CD8-positive, alpha-beta memory T cell (primary cell): ENCODE measurements around the gene UMPS. TPM values are rescaled to one million over a fixed set of nuclear protein-coding genes. Genes with fewer than 3 reads are reported as not detected.

ENCODE experiments used
- CTCF ChIA-PET: fragments of 350-600 bp; sonication (Branson Sonifier 250); formaldehyde crosslinking; loops from one replicate; lab custom pipeline; 2021; ENCODE audit warnings: antibody characterized with exemption; lab: Charles Lee
- POLR2A ChIA-PET: fragments of 350-600 bp; sonication (Branson Sonifier 250); formaldehyde crosslinking; loops from one replicate; lab custom pipeline; 2021; ENCODE audit warnings: antibody characterized with exemption; lab: Charles Lee
- DNase-seq, 5 donors: peaks; one replicate each; pipeline versions ENCODE4 v3.0.0 to v3.0.0-alpha.2; 2020 to 2022; ENCODE audit warnings: mixed read lengths in 1 of 5
- H3K27ac ChIP-seq: one replicate; pipeline ENCODE4 v1.7.0; 2013; ENCODE audit warnings: low read depth, mild to moderate bottlenecking, low read length, moderate library complexity
- H3K27me3 ChIP-seq: 2 replicates; pipeline ENCODE4 v1.7.0; 2013; ENCODE audit warnings: low read length, mild to moderate bottlenecking; ENCODE audit not compliant: insufficient read depth, poor library complexity, severe bottlenecking
- H3K36me3 ChIP-seq: 2 replicates; pipeline ENCODE4 v1.7.0; 2013; ENCODE audit warnings: mild to moderate bottlenecking, low read length, moderate library complexity; ENCODE audit not compliant: insufficient read depth
- H3K4me1 ChIP-seq: 2 replicates; pipeline ENCODE4 v1.7.0; 2013; ENCODE audit warnings: mild to moderate bottlenecking, low read length, moderate library complexity; ENCODE audit not compliant: insufficient read depth
- H3K4me3 ChIP-seq: 2 replicates; pipeline ENCODE4 v1.7.0; 2013; ENCODE audit warnings: mild to moderate bottlenecking, low read length
- H3K9me3 ChIP-seq: 2 replicates; pipeline ENCODE4 v1.7.0; 2013; ENCODE audit warnings: mild to moderate bottlenecking, low read length
- H3K27ac Mint-ChIP-seq, 8 donors: one replicate each; pipeline ENCODE4 v1.8.0; 2020 to 2021; ENCODE audit warnings: mixed read lengths in 8 of 8, mild to moderate bottlenecking in 6 of 8, inconsistent platforms in 3 of 8, moderate library complexity in 3 of 8
- H3K27me3 Mint-ChIP-seq, 2 donors: one replicate each; pipeline ENCODE4 v1.8.0; 2020 to 2021; ENCODE audit warnings: mixed read lengths in 2 of 2, mild to moderate bottlenecking in 1 of 2, moderate library complexity in 1 of 2
- H3K36me3 Mint-ChIP-seq, 3 donors: one replicate each; pipeline ENCODE4 v1.8.0; 2020 to 2021; ENCODE audit warnings: mixed read lengths in 3 of 3, inconsistent platforms in 1 of 3, mild to moderate bottlenecking in 1 of 3
- H3K4me1 Mint-ChIP-seq, 3 donors: one replicate each; pipeline ENCODE4 v1.8.0; 2020 to 2021; ENCODE audit warnings: mixed read lengths in 3 of 3, inconsistent platforms in 1 of 3, mild to moderate bottlenecking in 1 of 3
- H3K4me3 Mint-ChIP-seq, 7 donors: one replicate each; pipeline ENCODE4 v1.8.0; 2020 to 2021; ENCODE audit warnings: mixed read lengths in 7 of 7, mild to moderate bottlenecking in 6 of 7, moderate library complexity in 4 of 7, inconsistent platforms in 2 of 7
- H3K9me3 Mint-ChIP-seq, 5 donors: one replicate each; pipeline ENCODE4 v1.8.0; 2020 to 2022; ENCODE audit warnings: mixed read lengths in 5 of 5, mild to moderate bottlenecking in 3 of 5, moderate library complexity in 2 of 5, inconsistent platforms in 1 of 5
- polyA plus RNA-seq: library from polyadenylated mRNA; unstranded; fragments of 300-500 nt; fragmentation: Illumina TruSeq; gene quantifications from one replicate; pipeline ENCODE4 v1.2.3, GENCODE V29; 2021
- total RNA-seq, 2 experiments: library from RNA; stranded (reverse); gene quantifications; one replicate each; pipeline ENCODE4 v1.2.3, GENCODE V29; 2021

UMPS gene
- total and polyA plus RNA-seq, 3 experiments from 2014 or later = 26.4 to 74.1 (median 65.2) TPM

DNA sequence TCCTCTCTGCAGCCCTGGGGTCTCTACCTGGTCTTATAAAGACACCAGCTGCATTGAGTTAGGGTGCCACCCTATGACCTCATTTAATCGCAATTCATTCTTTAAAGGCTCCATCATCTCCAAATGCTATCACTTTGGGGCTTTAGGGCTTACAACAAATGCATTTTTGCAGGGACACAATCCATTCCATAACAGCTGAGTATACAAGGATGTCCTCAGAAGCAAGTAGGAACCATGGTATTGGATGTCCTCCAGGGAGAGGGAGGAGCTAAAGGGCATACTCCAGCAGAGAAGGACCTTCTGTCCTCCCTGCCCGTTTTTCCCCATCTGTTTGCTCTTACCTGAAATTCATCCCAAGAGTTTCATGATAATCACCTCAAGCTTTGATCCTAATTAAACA lies 30.3 kb downstream of the UMPS start:
- Histone ChIP-seq H3K4me3 (no peak overlapping the region), H3K4me1 (no peaks in the 10 kb centered on the region), H3K27ac (no peak overlapping the region), H3K36me3 (no peaks in the 10 kb centered on the region), H3K27me3 (no peaks in the 10 kb centered on the region), H3K9me3 (no peaks in the 10 kb centered on the region)
- Mint-ChIP-seq H3K4me1 (peaks cover 5 to 8% (median 5%) of the 10 kb centered on the region in 3 donors), H3K4me3 (no peak overlapping the region), H3K9me3 (no peaks in the 10 kb centered on the region), H3K27ac (no peak overlapping the region), H3K36me3 (no peaks in the 10 kb centered on the region), H3K27me3 (peaks cover 2 to 4% of the 10 kb centered on the region in 2 donors)
- no peak for DNase-seq
- ChIA-PET POLR2A (interaction anchor here (0.8 kb wide), 1 partner anchor 141 kb away, joined by 3 read pairs; no protein-coding TSS in a partner anchor), CTCF (interaction anchor here (0.6 to 7.4 kb wide), 25 partner anchors 9 to 825 kb away, joined by 3 to 129 read pairs (median 4); partner anchors contain the start of gene UMPS)

DNA sequence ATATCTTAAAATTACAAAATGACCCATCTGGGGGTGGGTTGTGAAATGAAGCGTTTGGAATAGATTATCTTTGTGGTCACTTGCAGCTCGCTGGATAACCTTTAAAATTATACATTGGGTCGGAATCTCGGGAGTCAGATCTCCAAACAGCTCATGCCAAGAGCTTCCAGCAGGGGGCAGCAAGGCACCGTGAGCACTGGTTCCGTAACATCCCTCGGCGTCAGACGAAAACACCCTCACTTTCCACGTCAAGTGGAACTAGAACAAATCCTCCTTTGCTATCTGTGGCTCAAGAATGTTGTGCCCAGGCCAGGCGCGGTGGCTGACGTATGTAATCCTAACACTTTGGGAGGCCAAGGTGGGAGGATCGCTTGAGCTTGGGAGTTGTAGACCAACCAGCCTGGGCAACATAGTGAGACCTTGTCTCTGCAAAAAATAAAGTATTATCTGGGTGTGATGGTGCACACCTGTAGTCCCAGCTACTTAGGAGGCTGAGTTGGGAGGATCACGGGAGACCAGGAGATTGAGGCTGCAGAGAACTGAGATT lies 31.1 kb downstream of the UMPS start:
- Histone ChIP-seq H3K36me3 (no peaks in the 10 kb centered on the region), H3K4me3 (peak overlapping the region; percentile 2), H3K27me3 (no peaks in the 10 kb centered on the region), H3K4me1 (no peaks in the 10 kb centered on the region), H3K9me3 (no peaks in the 10 kb centered on the region), H3K27ac (no peak overlapping the region)
- ChIA-PET CTCF (interaction anchor here (0.6 to 7.4 kb wide), 24 partner anchors 9 to 824 kb away, joined by 3 to 129 read pairs (median 4); partner anchors contain the start of gene UMPS), POLR2A (interaction anchor here (0.8 kb wide), 1 partner anchor 140 kb away, joined by 3 read pairs; no protein-coding TSS in a partner anchor)
- H3K27ac Mint-ChIP-seq = peak overlapping the region in 5 of 8 donors; percentile 20 to 70 (median 52)
- H3K36me3 Mint-ChIP-seq = no peaks in the 10 kb centered on the region
- peaks cover 5 to 8% (median 5%) of the 10 kb centered on the region in 3 donors for H3K4me1 Mint-ChIP-seq
- H3K27me3 Mint-ChIP-seq = peaks cover 6 to 8% of the 10 kb centered on the region in 2 donors
- no peaks in the 10 kb centered on the region for H3K9me3 Mint-ChIP-seq
- H3K4me3 Mint-ChIP-seq = peak overlapping the region in 6 of 7 donors; percentile 61 to 80 (median 72)
- DNase-seq = peak; percentile 56 to 78 (median 61)

DNA sequence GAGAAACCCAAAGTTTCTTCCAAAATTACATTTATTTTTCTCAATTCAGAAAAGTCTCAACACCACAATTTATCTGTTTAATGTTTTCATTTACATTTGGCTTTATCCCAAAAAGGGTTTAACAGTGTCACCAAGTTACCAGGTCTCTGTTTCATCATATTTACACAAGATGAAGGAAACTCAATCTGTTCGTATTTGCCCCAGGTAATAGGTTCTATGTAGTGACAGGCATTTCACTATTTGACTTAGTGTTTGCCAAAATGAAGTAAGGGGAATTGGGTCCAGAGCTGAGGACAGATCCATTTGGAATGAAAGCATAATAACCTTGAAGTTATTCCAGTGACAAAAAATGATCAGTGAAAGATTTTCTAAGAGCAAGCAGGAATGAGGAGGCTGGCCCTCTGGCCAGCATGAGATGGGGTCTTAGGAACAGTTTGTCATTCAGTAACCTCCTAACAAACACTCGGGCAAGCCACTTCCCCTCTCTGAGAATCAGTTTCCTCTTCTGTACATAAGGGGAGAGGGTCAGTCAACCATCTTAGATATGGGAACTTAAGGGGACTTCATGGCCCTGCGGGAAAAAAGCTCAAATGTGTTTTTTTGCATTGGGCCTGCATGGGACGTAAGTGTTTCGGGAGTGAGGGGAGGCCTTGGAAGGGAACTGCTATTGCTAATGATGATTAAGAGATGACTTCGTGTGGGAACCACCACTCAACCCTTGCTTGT lies 31.8 kb downstream of the UMPS start:
- DNase-seq = no peak
- Histone ChIP-seq H3K27me3 (no peaks in the 10 kb centered on the region), H3K9me3 (no peaks in the 10 kb centered on the region), H3K4me1 (no peaks in the 10 kb centered on the region), H3K4me3 (no peak overlapping the region), H3K36me3 (no peaks in the 10 kb centered on the region), H3K27ac (no peak overlapping the region)
- Mint-ChIP-seq H3K36me3 (no peaks in the 10 kb centered on the region), H3K27me3 (peaks cover 6 to 11% of the 10 kb centered on the region in 2 donors), H3K4me1 (peaks cover 5 to 8% (median 5%) of the 10 kb centered on the region in 3 donors), H3K4me3 (no peak overlapping the region), H3K27ac (peak overlapping the region in 1 of 8 donors; percentile 36), H3K9me3 (no peaks in the 10 kb centered on the region)
- ChIA-PET CTCF (interaction anchor here (1.1 to 7.4 kb wide), 10 partner anchors 8 to 823 kb away, joined by 3 to 129 read pairs (median 4); no protein-coding TSS in a partner anchor), POLR2A (no interaction called here)

DNA sequence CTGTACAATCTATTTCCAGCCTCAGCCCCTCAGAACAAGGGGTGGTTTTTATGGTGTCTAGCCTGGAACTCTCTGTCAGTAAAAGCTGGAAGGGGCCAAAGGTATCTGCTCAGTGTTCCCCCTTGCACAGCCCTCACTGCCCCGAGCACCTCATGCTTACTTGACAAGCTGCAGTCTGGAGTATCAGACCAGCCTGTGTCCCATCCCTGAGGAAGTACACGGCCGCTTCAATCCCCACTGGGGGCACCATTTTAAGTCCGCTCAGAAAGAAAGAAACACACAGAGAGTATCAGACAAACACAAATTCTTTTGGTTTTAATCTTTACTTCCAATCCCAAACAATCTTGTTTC lies 32.4 kb downstream of the UMPS start:
- no peaks in the 10 kb centered on the region for H3K4me1 ChIP-seq
- no peak overlapping the region for H3K27ac ChIP-seq
- H3K27me3 ChIP-seq = no peaks in the 10 kb centered on the region
- Mint-ChIP-seq H3K27ac (peak overlapping the region in 1 of 8 donors; percentile 69), H3K27me3 (peaks cover 7 to 11% of the 10 kb centered on the region in 2 donors), H3K4me3 (no peak overlapping the region), H3K4me1 (peaks cover 5 to 8% (median 5%) of the 10 kb centered on the region in 3 donors), H3K9me3 (no peaks in the 10 kb centered on the region), H3K36me3 (no peaks in the 10 kb centered on the region)
- ChIA-PET POLR2A (no interaction called here), CTCF (interaction anchor here (1.3 to 7.4 kb wide), 2 partner anchors 16 to 140 kb away, joined by 4 to 129 read pairs; no protein-coding TSS in a partner anchor)
- no peaks in the 10 kb centered on the region for H3K9me3 ChIP-seq
- no peak for DNase-seq
- H3K4me3 ChIP-seq = no peak overlapping the region
- no peaks in the 10 kb centered on the region for H3K36me3 ChIP-seq

DNA sequence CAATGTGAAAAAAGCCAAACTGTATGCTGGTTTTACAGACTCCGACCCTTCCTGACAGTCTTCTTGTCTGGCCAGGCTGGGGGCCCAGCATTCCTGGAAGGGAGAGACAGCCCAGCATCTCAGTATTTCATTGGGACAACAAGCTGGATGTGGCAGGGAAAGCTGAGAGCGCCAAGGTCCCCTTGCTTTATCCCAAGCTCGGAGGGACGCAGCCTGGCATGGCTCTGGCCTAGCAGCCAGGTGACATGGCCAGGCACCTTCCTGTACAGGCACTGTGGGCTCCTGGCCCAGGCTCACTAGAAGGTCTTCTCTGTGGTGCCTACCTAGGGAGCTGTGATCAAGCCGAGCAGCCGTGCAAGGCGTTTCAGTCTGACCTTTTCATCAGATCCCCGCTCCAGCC lies 33.0 kb downstream of the UMPS start:
- Histone ChIP-seq H3K27me3 (no peaks in the 10 kb centered on the region), H3K4me1 (no peaks in the 10 kb centered on the region), H3K9me3 (no peaks in the 10 kb centered on the region), H3K4me3 (no peak overlapping the region), H3K27ac (no peak overlapping the region), H3K36me3 (no peaks in the 10 kb centered on the region)
- H3K4me1 Mint-ChIP-seq = peaks cover 5 to 8% (median 5%) of the 10 kb centered on the region in 3 donors
- ChIA-PET POLR2A (no interaction called here), CTCF (interaction anchor here (0.8 to 7.4 kb wide), 5 partner anchors 9 to 823 kb away, joined by 3 to 129 read pairs (median 3); no protein-coding TSS in a partner anchor)
- peaks cover 7 to 15% of the 10 kb centered on the region in 2 donors for H3K27me3 Mint-ChIP-seq
- no peaks in the 10 kb centered on the region for H3K36me3 Mint-ChIP-seq
- no peak overlapping the region for H3K4me3 Mint-ChIP-seq
- H3K9me3 Mint-ChIP-seq = no peaks in the 10 kb centered on the region
- H3K27ac Mint-ChIP-seq = no peak overlapping the region
- no peak for DNase-seq

DNA sequence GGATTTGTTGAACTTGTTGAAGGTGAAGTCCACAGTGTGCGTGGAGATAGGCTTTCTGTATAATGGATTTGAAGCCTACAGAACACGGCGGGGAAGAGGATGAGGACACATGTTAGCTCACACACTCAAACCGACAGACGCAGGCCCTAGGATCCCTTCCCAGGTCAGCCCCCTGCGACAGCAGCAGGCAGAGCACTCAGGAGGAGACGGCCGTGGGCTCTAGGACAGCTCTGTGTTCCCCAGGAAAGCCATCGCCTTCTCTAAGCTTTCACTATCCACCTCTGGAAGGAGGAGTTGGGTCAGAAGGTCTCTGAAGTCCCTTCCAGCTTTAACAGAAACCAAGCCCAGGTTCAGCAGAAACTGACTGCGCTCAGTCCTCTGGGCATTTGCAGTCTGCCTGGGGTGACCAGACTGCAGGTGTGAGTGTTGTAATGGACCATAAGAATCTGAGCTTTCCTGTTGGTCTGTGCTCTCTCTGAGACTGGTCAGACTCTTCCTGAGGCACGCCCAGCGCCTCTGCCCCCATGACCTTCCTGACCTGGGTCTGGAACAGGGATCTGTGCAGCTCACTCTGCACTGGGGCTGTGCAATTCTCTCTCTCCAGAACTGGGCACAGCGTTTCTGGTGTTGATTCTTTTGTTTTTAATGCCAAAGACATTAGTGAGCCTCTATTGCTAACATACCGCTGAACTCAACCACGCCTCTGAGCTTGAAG lies 33.5 kb downstream of the UMPS start:
- H3K27ac ChIP-seq = no peak overlapping the region
- ChIA-PET POLR2A (no interaction called here), CTCF (interaction anchor here (0.8 to 7.4 kb wide), 6 partner anchors 8 to 822 kb away, joined by 3 to 129 read pairs (median 4); no protein-coding TSS in a partner anchor)
- DNase-seq = no peak
- H3K9me3 ChIP-seq = no peaks in the 10 kb centered on the region
- H3K36me3 Mint-ChIP-seq = no peaks in the 10 kb centered on the region
- peak overlapping the region in 1 of 8 donors; percentile 22 for H3K27ac Mint-ChIP-seq
- no peaks in the 10 kb centered on the region for H3K36me3 ChIP-seq
- peaks cover 5 to 8% (median 5%) of the 10 kb centered on the region in 3 donors for H3K4me1 Mint-ChIP-seq
- H3K4me3 Mint-ChIP-seq = peak overlapping the region in 1 of 7 donors; percentile 67
- H3K27me3 Mint-ChIP-seq = peaks cover 7 to 18% of the 10 kb centered on the region in 2 donors
- no peak overlapping the region for H3K4me3 ChIP-seq
- no peaks in the 10 kb centered on the region for H3K4me1 ChIP-seq
- H3K27me3 ChIP-seq = no peaks in the 10 kb centered on the region
- H3K9me3 Mint-ChIP-seq = no peaks in the 10 kb centered on the region

DNA sequence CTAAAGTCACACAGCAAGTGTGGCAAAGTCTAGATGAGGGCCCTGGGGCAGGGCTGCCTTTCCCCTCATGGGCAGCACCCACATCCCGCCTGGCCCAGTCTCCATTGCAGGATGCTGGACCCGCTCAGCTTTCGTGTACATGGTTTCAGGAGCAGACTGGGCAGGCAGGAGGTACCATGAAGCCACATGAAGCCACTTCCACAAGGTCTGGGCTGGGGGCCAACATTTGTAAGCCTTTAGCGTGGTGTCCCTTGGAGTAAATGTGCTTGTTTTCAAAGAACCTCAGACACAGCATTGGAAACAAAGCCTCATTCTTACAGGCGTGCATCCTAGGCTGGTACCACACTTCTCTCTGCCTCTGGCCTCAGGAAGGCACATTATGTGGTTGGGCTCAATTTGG lies 34.5 kb downstream of the UMPS start:
- peaks cover 5 to 8% (median 5%) of the 10 kb centered on the region in 3 donors for H3K4me1 Mint-ChIP-seq
- ChIA-PET CTCF (interaction anchor here (1.2 to 7.4 kb wide), 2 partner anchors 138 to 141 kb away, joined by 4 to 129 read pairs; no protein-coding TSS in a partner anchor), POLR2A (no interaction called here)
- Histone ChIP-seq H3K4me3 (no peak overlapping the region), H3K9me3 (no peaks in the 10 kb centered on the region), H3K27me3 (no peaks in the 10 kb centered on the region), H3K36me3 (no peaks in the 10 kb centered on the region), H3K27ac (no peak overlapping the region), H3K4me1 (no peaks in the 10 kb centered on the region)
- no peak overlapping the region for H3K4me3 Mint-ChIP-seq
- no peaks in the 10 kb centered on the region for H3K36me3 Mint-ChIP-seq
- H3K9me3 Mint-ChIP-seq = no peaks in the 10 kb centered on the region
- DNase-seq = no peak
- H3K27me3 Mint-ChIP-seq = peaks cover 7 to 18% of the 10 kb centered on the region in 2 donors
- H3K27ac Mint-ChIP-seq = no peak overlapping the region
